HG02678 (cell line): ENCODE results near the gene MAPRE3.

Experiments
- ATAC-seq: cut with Tn5 transposase; IDR thresholded peaks from one replicate; pipeline ENCODE4 v1.9.1; 2021; ENCODE audit warnings: mild to moderate bottlenecking, moderate library complexity; ENCODE audit not compliant: unreplicated experiment

Gene MAPRE3

GRCh38 chr2:26948800-26949199 lies 21.6 kb upstream of the MAPRE3 start:
- ATAC-seq: no peak

GRCh38 chr2:26950246-26950645 lies 20.2 kb upstream of the MAPRE3 start:
- ATAC-seq: no peak

GRCh38 chr2:26951236-26951635 lies 19.2 kb upstream of the MAPRE3 start:
- no peak for ATAC-seq

GRCh38 chr2:26952374-26952773 lies 18.1 kb upstream of the MAPRE3 start:
- ATAC-seq: no peak

GRCh38 chr2:26954135-26954534 lies 16.3 kb upstream of the MAPRE3 start:
- no peak for ATAC-seq

GRCh38 chr2:26957041-26957440 lies 13.4 kb upstream of the MAPRE3 start:
- ATAC-seq: no peak

- no peak for ATAC-seq
Measured at GRCh38 chr2:26957534-26957933, 12.9 kb upstream of the MAPRE3 start.

GRCh38 chr2:26959331-26959730 lies 11.1 kb upstream of the MAPRE3 start:
- no peak for ATAC-seq

- no peak for ATAC-seq
Measured at GRCh38 chr2:26964446-26965130, 5.8 kb upstream of the MAPRE3 start.

GRCh38 chr2:26968001-26968400 lies 2.4 kb upstream of the MAPRE3 start:
- no peak for ATAC-seq

- ATAC-seq: no peak
Measured at GRCh38 chr2:26969077-26969844, 1.2 kb upstream of the MAPRE3 start.

- no peak for ATAC-seq
Measured at GRCh38 chr2:26970928-26971627, 641 bp downstream of the MAPRE3 start.

GRCh38 chr2:26971911-26972786 lies 1.7 kb downstream of the MAPRE3 start:
- ATAC-seq: no peak

GRCh38 chr2:26974352-26974751 lies 3.9 kb downstream of the MAPRE3 start:
- no peak for ATAC-seq

GRCh38 chr2:26975102-26975501 lies 4.7 kb downstream of the MAPRE3 start:
- ATAC-seq: no peak

- no peak for ATAC-seq
Measured at GRCh38 chr2:26975656-26976055, 5.2 kb downstream of the MAPRE3 start.

GRCh38 chr2:26976237-26976636 lies 5.8 kb downstream of the MAPRE3 start:
- ATAC-seq: no peak

- ATAC-seq: no peak
Measured at GRCh38 chr2:26977012-26977411, 6.6 kb downstream of the MAPRE3 start.

- ATAC-seq: no peak
Measured at GRCh38 chr2:26978061-26978596, 7.7 kb downstream of the MAPRE3 start.

GRCh38 chr2:26979741-26980140 lies 9.3 kb downstream of the MAPRE3 start:
- no peak for ATAC-seq

GRCh38 chr2:26980971-26981370 lies 10.5 kb downstream of the MAPRE3 start:
- ATAC-seq: no peak
